GM12873 (cell line): Measurements from ENCODE around the gene HOXA6.

ENCODE experiments used
- TF ChIP-seq, protein P1 (sequence below): IDR thresholded peaks from 2 replicates; pipeline ENCODE4 v1.5.1; 2012; ENCODE audit warnings: low read depth, mild to moderate bottlenecking, moderate library complexity, low read length, control low read depth; ENCODE audit not compliant: insufficient read depth; ENCODE audit errors: missing control alignments

Gene HOXA6

DNA sequence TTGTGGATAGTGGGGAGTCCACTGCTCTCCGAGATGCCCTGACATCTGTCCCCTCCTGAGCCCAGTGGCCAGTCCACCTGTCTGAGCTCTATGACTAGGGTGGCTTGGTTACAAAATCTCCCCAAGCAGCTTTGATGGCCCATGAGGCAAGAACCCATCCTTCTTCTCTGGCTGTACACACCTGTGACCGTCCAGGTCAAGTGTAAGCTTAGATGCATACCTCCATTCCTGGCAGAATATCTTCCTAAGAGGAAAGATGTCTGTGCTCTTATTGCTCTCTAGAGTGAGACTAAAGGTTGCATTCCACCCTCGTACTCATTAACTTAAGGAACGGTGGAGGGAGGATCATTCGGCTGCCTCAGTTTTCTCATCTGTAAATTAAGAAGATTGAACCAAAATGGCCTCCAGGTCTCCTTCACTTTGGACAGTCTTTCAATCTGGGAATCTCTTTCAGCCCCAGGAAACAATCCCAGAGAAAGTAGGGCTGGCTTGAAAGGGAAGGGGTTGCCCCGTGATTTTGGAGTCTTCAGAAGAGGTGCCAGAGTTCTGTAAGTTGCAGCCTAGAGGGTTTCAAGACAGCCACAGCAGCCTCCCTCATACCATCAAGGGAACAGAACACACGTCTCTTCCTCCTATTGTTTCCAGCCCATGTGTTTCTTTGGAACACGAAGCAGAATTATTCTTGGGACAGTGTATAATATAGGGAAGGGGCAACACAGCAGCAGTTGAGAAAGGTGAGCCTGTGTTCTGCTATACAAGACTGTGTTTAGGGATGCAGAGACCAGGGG lies 22.5 kb downstream of the HOXA6 start:
- TF ChIP-seq, protein P1, sequence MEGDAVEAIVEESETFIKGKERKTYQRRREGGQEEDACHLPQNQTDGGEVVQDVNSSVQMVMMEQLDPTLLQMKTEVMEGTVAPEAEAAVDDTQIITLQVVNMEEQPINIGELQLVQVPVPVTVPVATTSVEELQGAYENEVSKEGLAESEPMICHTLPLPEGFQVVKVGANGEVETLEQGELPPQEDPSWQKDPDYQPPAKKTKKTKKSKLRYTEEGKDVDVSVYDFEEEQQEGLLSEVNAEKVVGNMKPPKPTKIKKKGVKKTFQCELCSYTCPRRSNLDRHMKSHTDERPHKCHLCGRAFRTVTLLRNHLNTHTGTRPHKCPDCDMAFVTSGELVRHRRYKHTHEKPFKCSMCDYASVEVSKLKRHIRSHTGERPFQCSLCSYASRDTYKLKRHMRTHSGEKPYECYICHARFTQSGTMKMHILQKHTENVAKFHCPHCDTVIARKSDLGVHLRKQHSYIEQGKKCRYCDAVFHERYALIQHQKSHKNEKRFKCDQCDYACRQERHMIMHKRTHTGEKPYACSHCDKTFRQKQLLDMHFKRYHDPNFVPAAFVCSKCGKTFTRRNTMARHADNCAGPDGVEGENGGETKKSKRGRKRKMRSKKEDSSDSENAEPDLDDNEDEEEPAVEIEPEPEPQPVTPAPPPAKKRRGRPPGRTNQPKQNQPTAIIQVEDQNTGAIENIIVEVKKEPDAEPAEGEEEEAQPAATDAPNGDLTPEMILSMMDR: no peak

DNA sequence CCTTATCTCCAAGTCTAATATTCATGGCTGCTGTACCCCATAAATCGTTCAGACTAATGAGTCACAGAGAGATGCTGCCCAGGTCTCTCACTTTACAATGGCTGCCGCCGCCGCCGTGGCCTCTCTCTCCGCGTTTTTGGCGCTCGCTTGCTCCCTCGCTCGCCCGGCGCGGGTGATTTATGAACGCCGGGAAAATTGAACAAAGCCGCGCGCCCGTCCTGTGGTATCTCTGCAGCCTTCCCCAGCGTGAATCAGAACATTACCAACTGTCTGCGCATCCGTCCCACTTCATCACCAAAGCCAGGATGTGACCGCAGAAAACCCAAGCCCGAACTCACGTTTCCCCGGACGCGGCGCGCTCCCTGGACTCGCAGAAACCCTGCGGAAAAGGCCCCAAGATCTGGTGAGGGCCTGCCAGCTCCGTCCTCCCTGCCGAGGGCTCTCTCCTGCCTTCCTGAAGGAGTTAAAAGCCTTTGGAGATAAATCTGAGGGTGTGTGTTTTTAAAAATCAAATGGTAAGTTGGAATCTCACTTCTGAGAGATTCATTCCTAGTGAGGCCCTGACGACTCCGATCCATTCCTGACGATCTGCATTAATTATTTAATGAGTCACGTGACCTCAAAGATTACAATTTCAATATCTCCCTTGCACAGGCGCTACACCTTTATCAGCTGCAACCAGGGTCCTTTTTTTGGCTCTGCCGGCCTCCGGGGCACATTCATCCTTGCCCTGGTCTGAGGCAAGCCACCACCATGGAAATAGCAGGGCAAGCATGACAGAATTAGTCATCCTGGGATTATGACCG lies 23.3 kb downstream of the HOXA6 start:
- TF ChIP-seq, protein P1: no peak

DNA sequence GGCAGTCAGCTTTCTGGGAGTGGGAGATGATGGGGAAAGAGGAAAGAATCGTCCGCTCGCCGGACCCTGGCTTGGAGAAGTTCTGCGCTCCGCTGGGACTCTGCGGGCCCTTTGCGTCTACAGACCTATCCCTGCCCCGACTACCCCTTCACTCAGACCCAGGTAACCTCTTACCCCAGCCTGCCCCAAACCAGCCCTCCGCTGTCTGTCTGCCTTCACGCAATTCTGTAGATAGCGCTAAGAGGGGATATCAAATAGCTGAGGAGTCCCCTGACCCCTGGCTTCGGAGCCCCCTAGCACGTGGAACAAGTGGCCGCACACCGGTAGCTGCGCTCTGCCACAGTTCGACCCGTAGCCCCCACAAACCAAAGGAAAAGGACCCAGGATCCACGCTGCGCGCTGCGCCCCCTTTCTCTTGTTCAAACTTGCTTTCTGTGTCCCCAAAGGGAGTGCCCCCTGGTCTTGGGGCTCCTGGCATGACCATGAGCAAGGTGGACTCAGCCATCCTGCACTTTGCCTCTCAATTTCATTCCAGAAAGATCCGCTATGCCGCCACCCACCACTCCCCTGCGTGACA lies 24.0 kb downstream of the HOXA6 start:
- TF ChIP-seq, protein P1: no peak

DNA sequence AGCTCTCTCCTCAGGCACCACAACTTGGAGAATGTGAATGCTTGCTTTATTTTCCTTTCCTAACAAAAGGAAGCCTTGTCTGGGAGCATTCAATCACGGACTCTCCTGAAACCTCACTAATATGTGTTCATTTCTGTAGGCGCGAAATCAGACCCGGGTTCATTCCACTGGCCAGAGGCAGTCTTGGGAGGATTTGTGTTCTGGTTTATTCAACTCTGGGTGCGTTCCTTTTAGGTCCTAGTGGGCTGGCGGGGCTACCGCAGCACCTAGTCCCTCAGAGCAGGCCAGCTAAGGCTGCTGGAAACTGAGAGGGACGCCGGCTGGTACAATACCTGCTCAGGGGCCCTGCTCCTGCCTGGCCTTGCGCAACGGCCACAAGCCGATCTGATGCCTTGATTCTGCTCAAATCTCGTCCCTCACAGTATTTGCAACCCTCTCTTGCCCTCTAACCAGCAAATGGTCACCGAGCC lies 24.5 kb downstream of the HOXA6 start:
- TF ChIP-seq, protein P1: no peak

DNA sequence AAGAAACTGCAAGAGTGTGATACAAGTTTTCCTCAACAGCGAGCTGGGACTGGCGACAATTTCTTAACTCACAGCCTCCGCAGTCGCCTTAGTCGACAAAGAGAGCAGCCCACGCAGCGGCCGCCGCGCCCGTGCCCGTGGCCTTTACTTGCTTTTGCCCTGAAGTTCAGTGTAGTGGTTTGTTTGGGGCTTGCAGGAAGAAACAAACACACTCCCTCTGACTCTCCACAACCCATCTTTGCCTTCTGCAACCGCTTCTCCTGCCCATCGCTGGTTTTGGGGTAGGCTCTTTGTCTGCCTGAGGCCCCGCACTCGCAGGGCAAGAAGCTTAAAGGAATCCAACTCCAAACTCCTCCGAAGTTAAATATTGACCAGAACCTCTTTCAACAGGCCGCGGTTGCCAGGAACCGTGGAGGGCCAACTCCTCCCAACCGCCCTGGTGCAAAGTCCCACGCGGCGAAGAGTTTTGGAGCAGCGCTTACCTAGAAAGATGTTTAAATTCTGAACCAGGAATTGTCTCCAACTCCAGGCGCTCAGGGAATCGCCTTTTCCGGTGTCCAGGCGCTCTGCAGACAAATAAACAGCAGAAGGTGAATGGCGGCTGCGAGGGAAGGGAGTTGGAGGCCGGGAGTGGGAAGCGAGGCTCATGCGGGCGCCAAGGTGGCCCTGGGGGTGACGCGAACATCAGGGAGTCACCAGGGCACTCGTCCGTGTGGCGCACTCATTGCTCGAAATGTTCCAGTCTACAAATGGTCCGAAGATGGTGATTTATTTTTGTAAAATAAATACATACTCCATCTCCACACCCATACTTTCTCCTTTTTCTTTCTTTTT lies 25.3 kb downstream of the HOXA6 start:
- TF ChIP-seq, protein P1: no peak

DNA sequence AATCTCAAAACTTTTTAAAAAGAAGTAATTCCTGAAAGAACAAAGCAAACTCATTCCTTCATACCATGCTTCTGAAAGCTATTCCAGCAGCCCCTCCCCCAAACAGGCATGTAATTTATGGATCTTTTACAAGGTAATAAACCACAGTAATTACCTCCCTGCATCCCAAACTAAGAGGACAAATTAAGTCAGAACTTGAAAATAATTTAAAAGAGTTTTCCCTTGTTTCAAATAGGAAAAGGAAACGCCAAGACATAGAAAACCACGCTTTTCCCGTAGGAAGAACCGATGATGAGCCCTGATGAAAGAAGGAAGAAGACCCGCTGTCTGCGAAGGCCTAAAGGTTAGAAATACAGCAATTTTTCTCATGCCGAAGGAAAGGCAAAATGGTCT lies 25.9 kb downstream of the HOXA6 start:
- TF ChIP-seq, protein P1: no peak
